Fibroblast of skin of left biceps (primary cell): ENCODE measurements around the gene CBFA2T3.

Experiments
- DNase-seq, 2 experiments: peaks; one replicate each; pipeline ENCODE4 v3.0.0-alpha.2; 2013; ENCODE audit warnings: low read depth in 2 of 2

Gene CBFA2T3

DNA sequence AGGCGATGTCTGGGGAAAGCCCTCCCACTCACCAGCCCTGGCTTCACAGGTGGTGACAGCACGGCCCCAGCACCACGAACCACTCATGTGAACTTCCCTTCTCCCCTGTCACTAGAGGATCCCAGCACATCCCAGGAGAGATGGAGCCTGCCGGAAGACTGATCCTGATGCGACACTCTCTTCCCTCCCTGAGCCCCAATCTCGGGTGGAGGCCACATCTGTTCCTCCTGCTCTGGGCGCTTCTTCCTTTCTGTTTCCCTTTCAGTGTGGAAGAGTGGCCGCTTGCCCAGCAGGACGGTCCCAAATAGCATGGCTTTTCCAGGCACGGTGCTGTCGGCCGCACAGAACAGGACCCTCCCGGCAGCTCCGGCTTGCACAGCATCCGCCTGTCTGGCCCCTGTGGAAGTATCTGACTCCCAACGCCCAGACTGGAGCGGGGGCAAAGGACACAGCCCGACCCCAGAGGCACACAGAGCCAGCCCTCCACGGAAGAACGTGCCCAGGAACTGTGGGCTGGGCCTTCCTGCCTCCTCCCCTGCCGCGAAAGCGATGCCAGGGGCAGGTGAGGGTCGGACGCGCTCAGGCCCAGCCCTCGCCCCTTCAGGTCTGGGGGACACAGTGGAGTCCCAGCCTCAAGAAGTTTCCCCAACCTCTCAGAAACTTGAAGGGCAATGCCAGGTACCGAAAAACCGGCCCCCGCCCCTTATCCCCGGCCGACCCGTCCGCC, 37.6 kb downstream of the CBFA2T3 start:
- DNase-seq: no peak

DNA sequence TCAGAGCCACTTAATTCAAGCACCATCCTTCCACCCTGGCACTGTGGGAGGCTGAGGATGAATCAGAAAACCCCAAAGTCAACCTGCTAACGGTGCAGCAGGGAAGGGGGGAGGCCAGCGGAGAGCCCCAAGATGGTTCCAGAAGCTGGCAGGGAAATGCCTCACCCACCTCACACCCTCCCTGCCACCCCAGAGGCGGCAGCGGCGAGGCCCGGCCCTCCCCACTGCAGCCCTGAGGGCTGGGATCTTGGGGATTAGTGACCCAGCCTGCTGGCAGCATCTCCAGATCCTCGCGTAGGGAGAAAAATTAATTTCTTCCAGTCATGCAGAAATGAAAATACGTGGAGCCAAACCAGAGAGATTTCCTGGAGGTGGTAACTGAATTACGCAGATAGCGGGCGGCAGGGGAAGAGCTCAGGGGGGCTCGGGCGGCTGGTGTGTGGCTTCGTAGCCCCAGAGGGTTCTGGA, 38.2 kb downstream of the CBFA2T3 start:
- no peak for DNase-seq

DNA sequence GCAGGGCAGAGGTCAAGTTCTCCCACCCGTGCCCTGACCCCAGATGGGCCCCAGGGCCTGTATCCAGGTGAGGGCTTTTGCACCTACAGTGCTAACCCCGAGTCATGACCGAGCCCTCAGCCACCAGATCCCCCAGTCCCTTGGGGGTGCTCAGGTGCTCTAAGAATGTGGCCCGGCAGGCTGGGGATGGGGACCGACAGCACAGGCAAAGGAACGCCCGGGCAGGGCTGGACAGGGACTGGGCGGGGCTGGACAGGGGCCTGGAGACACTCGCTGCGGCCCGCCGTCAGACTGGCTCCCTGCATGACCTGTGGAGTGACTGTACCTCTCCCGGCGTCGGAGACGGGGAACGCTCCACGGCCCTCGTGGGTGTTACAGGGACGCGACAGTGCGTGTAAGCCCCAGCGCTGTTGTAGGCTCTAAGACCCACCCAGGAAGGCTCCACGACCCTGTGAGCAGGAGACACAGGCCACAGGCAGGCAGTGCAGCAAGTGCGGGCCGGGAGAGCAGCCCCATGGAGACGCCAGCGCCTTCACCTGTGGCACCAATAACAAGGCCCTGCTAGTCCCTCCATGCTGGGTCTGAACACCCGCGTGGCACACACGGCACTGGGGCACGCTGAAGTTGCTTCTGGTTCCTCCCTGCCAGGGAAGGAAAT, 38.8 kb downstream of the CBFA2T3 start:
- no peak for DNase-seq

DNA sequence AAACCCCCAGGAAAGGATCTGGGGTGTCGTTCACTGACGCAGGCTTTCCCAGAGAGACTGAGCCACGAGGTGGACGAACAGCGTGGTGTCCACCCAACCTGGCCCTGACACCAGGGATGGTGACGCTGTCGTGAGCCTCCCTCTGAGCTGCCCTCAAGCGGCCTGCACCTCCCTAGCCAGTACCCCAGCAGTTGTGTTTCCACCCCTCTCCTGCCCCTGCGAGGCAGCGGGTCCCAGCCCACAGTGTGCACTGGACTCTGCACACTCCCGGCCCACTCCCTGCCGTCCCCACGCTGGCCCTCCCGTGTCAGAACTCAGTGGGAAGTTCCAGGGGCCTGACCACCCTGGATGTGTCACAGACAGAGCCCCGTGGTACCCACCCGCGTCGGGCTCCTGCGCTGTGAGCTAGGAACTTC, 39.8 kb downstream of the CBFA2T3 start:
- DNase-seq: no peak

DNA sequence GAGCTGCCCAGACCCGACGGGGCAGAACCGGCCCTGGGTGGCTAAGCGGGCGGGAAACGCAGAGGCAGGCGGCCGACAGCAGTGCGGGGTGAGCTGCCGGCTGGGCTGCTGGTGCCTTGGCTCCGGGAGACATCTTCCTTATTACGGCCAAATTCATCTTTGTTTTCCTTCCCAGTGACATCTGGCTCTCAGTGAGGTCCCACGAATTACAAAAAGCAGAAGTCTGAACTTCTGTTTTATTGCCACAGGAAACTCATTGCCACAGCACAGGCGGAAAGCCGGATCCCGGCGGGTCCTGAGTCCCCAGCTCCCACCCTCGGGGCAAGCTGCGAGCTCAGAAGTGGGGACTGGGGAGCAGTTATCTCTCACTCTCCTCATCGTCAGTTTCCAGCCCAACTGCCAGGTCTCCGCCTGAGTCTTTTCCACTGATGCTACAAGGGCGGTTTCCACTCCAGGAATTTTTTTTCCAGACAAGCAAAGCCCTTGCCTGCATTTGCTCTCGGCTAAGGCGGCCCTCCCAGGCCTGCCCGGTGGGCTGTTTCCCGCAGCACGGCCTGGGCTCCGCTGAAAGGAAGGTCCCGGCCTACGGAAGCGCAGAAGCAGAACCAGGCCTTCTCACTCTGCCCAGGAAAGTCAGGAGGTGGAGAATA, 40.3 kb downstream of the CBFA2T3 start:
- no peak for DNase-seq

DNA sequence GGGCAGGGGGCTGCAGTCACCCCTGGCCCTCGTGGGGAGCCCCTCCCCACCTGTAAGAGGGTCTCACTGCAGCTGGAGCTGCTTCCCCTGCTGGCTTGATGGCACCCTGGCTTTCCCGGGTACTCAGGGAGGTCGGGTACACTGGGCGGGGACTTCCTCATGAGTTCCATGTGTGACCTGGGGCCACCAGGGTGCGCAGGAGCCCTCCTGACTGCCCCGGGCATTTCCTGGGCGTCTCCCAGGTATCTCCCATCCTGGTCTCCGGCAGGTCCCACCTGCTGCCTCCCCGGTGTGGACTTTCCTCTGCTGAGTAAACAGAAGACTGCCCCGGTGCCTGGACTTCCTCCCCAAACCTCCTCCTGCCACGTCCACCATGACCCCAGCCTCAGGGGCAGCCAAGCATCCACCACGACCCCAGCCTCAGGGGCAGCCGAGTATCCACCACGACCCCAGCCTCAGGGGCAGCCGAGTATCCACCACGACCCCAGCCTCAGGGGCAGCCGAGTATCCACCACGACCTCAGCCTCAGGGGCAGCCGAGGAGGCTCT, 40.9 kb downstream of the CBFA2T3 start:
- DNase-seq: no peak

DNA sequence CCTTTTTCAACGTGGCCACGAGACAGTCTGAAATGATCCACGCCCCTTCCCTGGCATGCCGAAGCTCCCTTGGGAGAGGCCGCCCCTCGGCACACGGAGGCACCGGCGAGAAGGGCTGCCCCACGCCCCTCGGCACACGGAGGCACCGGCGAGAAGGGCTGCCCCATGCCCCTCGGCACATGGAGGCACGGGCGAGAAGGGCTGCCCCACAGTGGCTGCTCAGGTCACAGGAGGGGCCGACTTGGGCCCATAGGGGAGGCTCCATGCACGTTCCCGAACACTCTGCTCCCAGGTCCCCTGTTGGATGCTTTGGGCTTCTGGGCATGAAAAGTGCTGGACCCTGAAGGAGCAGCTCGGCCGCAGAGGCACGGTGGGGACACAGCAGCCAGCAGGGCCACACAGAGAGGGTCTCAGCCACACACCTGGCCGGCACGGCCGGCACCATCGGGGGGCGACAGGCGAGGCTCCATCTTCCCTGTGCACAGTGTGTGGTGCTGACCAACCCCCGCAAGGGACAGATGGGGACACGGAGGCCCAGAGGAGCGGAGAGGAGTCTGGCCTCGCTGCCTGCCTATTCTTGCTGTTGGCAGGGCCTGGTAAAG, 42.8 kb downstream of the CBFA2T3 start:
- no peak for DNase-seq

DNA sequence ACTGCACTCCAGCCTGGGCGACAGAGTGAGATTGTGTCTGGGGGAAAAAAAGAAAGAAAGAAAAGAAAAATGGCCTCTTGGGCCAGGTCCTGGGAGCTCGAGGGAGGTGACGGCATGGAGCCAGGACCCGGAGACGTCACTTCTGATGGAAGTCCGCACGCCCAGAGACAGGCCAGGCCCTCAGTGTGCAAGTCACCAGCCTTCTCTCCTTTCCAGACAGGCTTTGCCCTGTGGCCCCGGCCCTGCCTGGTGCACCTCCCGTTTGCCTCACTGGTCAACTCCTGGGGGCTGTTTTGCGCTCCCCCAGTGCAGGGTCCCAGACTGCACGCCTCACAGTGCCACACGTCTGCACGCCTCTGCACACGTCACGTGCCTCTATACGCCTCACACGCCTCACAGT, 44.1 kb downstream of the CBFA2T3 start:
- DNase-seq: no peak

DNA sequence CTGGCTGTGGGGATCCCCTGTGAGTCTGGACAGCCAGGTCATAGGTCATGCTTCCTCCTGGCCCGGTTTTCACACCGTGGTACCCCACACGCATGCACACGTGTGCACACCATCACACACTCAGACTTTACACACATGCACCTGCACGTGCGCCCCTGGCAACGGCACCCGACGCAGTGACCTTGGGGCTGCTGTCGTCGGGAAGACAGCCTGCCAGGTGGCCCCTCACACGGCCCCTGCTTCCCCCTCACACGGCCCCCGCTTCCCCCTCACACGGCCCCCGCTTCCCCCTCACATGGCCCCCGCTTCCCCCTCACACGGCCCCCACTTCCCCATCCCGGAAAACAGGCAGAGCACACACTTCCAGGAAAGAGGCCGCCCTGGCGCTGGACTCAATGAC, 45.1 kb downstream of the CBFA2T3 start:
- DNase-seq: no peak

DNA sequence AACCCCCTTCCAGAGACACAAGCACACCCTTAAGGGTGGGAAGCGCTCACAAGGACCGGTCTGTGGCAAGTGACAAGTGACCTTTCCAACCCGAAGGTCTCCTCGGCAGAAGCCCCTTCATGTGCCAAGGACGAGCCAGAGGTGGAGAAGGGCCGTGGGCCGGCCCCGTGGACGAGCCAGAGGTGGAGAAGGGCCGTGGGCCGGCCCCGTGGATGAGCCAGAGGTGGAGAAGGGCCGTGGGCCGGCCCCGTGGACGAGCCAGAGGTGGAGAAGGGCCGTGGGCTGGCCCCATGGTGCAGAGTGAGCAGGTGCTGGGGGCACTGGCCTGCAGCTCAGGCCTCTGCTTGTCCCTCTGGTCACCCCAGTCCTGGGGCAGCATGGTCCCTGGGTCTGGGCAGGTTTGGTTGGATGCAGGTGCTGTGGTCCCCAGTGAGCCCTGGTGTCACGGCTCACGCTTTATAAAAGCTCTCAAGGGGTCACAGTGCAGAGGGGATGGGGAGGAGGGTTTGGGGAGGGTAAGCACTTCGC, 45.6 kb downstream of the CBFA2T3 start:
- DNase-seq: no peak

DNA sequence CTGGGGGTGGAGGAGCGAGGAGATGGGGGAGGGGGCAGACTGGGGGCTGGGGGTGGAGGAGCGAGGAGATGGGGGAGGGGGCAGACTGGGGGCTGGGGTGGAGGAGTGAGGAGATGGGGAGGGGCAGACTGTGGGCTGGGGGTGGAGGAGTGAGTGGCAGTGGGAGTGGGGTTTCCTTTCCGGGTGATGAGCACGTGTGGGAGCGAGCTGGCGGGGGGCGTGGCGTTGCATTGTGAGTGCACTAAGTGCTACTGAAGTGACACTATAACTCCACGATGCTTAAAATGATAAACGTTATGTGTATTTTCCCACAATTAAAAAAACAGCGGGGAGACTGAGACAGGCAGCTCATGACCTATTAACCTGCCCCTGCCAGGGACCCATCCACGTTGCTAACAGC, 46.3 kb downstream of the CBFA2T3 start:
- no peak for DNase-seq

DNA sequence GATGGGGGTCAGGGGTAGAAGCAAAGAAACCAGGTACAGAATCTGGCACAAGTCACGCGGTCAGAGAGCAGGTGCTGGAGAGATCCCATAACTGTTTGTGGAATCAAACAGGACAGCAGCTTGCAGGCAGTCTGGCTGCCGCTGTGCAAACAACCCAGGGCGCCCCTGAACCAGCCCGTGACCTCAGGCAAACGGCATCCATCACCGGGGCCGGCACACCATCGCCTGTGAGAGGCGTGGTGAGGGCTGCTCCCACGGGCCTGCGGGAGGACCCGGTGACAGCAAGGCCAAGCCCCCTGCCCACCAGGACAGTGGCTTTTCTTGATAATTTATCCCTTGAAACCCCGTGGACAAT, 47.9 kb downstream of the CBFA2T3 start:
- no peak for DNase-seq

DNA sequence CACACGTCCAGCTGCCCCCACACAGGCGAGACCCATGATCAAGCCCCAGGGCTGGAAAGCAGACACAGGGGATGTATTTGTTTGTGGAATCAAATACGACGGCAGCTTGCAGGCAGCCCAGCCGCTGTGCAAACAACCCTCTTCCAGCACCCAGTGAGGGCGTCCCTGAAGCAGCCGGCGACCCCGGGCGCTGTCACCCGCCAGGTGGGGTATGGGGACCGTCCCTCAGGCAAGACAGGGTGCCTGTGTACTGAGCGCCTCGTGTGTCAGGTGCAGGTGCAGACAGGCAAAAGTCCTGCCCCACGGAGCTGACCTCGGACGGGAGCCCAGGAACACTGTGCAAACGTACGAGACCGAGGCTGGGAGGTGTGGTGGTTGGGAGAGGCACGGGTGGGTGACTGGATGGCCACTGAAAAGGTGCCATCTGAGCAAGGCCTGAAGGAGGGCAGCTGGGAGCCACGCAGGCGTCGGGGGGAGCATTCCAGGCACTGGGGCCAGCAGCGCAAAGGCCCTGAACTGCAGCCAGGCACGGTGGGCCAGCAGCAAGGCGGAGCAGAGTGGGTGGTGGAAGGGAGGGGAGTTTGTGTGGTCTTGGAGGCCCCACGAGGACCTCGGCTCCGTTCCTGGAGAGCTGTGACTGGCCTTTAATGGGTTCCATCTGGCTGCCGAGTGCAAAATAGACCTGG, 48.5 kb downstream of the CBFA2T3 start:
- no peak for DNase-seq

DNA sequence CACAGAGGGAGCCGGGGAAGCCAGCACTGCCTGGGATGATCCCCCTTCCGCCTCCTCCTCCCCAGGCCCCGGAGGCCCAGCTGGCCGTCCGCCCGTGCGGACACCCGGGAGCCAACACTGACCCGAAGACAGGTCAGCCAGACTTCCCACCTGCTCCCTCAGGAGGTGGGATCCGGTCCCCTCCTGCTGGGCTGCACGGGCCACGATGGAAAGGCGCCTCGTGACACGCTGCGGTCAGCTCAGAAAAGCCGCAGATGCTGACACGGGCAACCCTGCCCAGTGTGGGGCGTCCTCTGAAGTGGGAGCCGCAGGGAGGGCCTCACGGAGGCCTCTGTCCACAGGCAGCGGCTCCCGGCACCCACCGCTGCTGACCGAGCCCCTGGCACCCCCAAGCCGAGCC, 49.3 kb downstream of the CBFA2T3 start:
- DNase-seq: no peak

DNA sequence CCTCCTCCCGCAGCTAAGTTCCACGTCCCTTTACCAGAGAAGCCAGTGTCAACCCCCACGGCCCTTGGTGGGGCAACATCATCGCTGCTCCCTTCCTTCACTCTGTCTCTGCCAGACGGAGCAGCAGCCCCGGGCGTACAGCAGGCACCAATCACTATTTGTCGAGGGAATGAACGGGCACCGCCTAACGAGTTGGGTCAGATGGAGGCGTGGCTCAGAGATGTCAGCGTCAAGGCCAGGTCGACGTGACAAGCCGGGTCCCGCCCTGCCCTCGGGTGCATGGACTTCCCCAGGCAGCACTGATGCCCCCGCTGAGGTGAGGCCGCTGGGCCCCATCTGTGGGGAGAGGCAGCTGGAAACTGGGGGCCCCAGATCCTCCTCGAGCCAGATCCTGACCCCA, 50.0 kb downstream of the CBFA2T3 start:
- no peak for DNase-seq

DNA sequence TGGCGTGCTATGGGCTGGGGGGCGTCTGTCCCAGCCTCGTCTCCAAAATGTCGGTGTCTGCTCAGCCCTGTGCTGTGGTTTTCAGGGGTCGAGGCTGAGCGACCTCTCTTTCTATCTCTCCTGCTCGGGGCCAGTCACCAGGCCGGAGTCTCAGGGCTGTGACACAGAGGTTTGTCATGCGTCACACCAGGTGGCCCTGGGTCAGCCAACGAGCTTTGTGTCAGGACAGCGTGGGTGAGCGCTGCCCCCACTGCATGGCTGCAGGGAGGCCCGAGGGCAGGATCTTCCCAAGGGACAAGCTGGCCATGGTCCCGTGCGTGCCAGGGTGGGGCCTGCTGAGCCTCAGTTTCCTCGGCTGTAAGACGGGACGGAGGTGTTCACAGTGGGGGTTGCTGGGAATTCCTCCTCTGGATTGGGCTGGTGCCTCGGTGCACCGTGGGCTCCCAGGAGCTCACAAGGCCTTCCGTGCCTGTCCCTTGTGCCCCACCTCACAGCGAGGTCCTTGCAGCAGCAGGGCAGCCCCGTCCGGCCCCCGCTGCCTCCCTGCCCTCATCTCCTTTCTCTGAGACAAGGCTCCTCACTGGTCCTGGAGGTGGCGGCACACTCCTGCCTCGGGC, 50.5 kb downstream of the CBFA2T3 start:
- no peak for DNase-seq

DNA sequence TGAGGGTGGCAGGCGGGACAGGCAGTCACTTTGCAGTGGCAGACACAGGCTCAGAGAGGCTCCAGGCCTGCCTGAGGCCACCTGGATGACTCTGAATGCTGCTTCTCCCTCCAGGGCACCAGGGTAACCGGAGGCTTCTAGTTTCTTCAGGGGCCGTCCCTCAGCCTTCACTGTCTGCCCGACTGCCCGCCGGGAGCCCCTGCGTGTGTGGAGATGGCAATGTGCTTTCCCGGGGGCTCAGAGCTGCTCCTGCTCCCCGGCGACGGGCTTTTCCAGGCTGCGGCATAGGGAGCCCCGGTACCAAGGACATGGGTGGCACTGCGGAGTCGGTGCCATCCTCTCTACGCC, 51.5 kb downstream of the CBFA2T3 start:
- no peak for DNase-seq

DNA sequence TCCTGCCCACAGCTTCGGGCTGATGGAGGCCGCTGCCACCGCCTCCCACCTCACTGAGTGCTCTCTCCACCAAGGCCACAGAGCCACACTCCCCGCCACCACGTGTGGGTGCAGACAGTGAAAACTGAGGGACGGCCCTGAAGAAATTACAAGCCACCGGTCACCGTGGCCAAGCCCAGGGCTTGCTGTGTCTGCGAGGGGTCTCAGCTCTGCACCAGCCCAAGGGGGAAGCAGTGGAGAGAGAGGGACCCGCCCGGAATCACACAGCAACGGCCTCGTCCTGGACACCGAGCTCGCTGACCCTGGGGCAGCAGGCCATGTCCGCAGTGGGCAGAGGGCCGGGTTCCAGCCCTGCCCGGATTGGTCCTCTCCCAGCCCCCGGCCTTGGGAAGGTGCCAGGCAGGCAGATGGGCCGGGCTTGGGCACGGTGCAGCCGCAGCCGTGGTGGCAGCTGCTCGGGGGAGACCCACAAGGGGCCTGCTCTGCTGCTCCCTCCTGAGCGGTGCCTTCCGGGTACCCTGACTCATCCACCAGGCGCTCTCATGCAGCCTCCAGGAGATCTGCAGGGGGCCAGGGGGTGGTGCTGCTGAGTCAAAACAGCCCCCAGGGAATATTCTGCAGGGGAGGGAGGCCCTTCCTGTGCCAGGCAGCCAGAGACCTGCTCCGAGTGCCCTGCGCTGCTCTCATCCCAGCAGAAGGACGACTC, 52.0 kb downstream of the CBFA2T3 start:
- DNase-seq: peak; percentile 71

DNA sequence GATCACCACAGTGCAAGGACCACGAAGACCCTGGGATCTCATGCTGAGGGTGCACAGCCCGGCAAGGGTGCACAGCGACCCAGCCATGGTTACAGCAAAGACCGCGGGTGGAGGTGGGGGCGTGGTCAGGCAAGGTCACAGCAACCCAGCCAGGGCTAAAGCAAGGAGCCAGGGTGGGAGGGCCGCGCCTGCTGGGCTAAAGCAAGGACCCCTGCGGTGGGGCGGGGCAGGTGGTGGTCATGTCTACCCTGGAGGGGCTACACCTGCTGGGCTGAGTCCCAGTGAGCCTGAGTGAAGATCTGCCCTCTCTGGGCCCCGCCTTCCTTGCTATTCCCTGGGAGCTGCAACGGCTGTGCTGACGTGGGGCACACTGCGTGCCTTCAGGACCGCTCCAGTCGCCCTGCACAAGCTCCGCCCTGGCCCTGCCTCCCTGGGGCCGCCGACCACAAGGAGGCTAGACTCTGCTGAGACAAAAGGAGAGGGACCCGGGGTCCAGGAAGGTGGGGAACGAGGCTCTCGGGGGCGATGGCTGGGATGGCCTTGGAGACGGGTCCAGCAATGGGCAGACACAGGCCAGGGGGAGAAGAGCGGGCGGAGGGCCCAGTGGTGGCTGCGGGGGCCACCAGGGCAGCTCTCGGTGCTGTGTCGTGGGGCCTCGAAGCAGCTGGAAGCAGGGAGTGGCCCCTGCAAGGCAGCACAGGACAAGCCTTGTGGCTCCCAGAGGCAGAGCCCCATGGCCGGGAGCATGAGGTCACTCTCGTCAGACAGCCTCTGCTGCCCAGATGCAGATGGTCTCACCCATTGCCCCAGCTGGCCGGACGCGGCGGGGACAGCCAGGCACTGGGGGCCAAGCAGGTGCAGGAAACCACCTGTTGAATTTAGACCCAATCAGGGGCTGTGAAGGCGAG, 52.8 kb downstream of the CBFA2T3 start:
- DNase-seq: no peak

DNA sequence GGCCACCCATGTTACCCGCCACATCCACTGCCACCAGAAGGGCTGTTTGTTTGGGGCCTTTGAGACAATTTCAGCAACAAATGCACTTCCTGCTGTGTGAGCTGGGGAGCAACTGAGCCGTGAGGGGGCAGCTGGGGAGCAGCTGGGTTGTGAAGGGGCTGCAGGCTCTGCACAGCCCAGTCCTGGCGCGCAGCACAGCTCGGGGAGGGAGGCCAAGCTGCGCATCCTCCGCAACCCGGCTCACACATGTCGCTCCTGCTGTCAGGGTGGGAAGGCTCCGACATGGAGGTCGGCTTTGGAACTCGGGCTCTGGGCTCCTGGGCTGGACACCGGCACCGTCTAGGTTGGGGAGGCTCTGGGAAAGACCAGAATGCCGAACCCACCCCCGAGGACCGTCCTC, 53.6 kb downstream of the CBFA2T3 start:
- DNase-seq: no peak
